ENCODE measurements around the gene STIP1. TPM values are rescaled to one million over a fixed set of nuclear protein-coding genes. Genes with fewer than 3 reads are reported as not detected.

The STIP1 gene
- total and polyA plus RNA-seq, 10 of the 15 experiments (the other 5 are each of a cell fraction or from before 2014, with no cell fraction given): 25.2 to 291 (median 191) TPM

DNA sequence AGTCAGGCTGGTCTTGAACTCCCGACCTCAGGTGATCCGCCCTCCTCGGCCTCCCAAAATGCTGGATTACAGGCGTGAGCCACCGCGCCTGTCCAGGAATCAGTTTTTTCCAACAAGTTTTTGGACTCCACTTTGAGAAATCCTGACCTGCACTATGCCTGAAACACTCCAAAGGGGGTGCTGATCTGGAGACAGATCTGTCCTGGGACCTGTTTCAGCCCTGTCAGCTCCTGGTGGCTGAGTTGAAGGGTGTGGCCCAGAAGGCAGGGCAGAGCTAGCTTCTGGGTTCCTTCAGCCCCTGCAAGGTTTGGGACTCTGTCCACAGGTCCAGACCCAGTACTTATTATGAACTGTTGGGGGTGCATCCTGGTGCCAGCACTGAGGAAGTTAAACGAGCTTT is 45.6 kb downstream of the STIP1 start (continued):
- TF ChIP-seq, protein P1, sequence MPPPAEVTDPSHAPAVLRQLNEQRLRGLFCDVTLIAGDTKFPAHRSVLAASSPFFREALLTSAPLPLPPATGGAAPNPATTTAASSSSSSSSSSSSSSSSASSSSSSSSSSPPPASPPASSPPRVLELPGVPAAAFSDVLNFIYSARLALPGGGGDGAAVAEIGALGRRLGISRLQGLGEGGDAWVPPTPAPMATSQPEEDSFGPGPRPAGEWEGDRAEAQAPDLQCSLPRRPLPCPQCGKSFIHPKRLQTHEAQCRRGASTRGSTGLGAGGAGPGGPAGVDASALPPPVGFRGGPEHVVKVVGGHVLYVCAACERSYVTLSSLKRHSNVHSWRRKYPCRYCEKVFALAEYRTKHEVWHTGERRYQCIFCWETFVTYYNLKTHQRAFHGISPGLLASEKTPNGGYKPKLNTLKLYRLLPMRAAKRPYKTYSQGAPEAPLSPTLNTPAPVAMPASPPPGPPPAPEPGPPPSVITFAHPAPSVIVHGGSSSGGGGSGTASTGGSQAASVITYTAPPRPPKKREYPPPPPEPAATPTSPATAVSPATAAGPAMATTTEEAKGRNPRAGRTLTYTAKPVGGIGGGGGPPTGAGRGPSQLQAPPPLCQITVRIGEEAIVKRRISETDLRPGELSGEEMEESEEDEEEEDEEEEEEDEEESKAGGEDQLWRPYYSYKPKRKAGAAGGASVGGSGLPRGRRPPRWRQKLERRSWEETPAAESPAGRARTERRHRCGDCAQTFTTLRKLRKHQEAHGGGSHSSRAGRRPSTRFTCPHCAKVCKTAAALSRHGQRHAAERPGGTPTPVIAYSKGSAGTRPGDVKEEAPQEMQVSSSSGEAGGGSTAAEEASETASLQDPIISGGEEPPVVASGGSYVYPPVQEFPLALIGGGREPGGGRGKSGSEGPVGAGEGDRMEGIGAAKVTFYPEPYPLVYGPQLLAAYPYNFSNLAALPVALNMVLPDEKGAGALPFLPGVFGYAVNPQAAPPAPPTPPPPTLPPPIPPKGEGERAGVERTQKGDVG (CRISPR knock-in tag; IDR thresholded peaks at IDR 0.05): no peak
- TF ChIP-seq, protein P2, sequence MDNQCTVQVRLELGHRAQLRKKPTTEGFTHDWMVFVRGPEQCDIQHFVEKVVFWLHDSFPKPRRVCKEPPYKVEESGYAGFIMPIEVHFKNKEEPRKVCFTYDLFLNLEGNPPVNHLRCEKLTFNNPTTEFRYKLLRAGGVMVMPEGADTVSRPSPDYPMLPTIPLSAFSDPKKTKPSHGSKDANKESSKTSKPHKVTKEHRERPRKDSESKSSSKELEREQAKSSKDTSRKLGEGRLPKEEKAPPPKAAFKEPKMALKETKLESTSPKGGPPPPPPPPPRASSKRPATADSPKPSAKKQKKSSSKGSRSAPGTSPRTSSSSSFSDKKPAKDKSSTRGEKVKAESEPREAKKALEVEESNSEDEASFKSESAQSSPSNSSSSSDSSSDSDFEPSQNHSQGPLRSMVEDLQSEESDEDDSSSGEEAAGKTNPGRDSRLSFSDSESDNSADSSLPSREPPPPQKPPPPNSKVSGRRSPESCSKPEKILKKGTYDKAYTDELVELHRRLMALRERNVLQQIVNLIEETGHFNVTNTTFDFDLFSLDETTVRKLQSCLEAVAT (IDR thresholded peaks at IDR 0.05): no peak
- no peak for TF ChIP-seq HCFC1 (IDR thresholded peaks at IDR 0.05; ENCODE audit: low read length)
- TF ChIP-seq TBL1XR1 (IDR thresholded peaks at IDR 0.05; ENCODE audit: low read depth, low read length): no peak
- TF ChIP-seq POLR2A (IDR thresholded peaks at IDR 0.05; ENCODE audit: low read depth, low read length): no peak
- TF ChIP-seq NR2C2 (IDR thresholded peaks at IDR 0.05; ENCODE audit: borderline replicate concordance, control insufficient read depth, insufficient read length, low read depth): no peak
- no peak for TF ChIP-seq CHD1 (IDR thresholded peaks at IDR 0.05; ENCODE audit: low read depth, low read length)

All from GM12878 (cell line).